Stimulated activated CD4-positive, alpha-beta T cell treated with anti-CD3 and anti-CD28 coated beads, Interleukin-12 subunit alpha, Interleukin-12 subunit beta, amount 100 ng/mL, for 24 hours (primary cell): ENCODE measurements around the gene SYT5.

Experiments used
- DNase-seq, 2 experiments: peaks; one replicate each; pipeline ENCODE4 v3.0.0-alpha.2; 2020; ENCODE audit warnings: low read depth in 2 of 2

Gene SYT5

DNA sequence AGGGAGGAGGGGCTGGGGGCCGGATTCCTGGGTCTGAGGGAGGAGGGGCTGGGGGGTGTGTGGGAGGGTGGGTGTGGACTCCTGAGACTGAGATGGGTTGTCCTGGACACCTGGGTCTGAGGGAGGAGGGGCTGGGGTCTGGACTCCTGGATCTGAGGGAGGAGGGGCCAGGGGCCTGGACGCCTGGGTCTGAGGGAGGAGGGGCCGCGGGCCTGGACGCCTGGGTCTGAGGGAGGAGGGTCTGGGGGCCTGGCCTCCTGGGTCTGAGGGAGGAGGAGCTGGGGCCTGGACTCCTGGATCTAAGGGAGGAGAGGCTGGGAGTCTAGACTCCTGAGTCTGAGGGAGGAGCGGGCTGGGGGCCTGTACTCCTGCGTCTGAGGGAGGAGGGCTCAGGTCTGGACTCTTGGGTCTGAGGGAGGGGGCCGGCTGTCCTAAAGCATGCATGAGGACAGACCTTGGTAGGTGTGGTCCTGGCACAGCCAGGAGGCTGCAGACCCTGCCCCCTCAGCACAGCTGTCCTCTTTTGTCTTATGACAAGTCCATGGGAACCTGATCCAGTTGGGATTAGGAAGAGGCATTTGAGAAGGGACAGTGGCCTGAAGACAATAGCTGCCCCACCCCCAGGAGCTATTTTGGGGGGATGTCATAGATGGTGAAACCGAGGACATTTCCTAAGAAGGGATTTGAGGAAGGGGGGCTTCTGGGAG, 32.4 kb downstream of the SYT5 start:
- DNase-seq, result no peak

DNA sequence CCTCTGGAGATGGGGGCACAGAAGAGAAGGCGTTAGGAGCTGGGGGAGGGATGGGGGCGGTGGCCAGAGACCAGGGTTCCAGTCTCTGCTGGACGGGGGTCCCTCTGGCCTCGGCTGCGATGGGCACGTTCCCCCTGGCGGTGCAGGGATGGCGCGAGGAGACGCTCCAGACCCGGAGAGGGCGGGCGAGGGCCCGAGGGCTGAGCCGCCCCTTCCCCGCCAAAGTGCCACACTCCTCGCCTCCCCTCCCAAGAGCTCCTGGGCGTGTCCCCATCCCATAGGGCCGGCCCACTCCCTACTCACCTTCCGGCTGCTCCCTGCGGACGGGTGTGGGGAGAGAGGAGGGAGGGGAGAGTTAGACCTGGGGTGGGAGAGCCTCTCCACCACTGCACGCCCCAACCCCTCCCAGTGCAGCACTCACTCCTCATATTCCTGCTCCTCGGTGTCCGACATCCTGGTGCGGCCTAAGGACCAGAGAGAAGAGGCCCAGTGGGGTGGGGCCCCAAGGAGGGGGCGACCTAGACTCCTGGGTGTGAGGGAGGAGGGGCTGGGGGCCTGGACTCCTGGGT, 33.3 kb downstream of the SYT5 start:
- DNase-seq, result no peak

DNA sequence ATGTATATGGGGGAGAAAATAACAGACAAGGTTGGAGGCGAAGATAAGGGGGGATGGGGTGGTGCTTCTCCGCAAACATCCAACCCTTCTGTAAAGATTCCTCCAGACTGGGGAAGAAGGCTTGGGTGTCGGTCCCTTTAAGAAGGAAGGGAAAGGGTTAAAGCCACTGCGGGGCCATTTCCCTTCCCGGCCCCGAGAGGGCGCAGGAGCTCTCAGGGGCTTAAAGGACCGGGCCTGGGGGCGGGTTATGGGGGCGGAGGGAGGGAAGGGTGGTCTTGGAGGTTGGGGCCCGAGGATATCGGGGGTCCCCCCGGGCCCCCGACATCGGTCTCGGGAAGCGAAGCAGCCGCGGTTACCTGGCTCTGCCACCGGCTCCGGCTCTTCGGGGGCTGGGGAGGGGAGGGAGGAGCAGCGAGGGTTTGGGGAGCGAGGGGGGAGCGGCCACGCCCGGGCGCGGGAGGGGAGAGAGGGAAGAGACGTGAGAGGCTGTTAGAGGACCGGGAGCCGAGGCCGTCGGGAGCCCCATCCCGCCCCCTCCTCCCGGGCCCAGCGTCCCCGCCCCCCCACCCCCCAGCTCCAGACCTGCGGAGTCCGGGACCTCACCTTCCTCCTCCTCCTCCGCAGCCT, 33.9 kb downstream of the SYT5 start:
- DNase-seq, result no peak

DNA sequence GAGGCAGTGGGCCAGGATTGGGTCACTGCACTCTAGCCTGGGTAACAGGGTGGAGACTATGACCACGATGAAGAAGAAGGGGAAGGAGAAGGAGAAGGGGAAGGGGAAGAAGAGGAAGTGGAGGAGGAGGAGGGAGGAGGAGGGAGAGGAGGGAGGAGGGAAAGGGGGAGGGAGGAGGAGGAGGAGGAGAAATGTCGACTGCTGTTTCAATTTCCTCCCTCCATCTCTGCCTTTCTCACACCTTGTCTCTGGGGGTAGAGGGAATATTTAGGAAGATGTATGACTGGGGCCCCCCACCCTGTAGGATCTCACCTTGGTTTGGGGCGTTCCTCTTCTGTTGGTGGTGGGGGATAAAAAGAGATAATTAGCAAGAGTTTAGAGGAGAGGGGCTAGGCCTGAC, 34.9 kb downstream of the SYT5 start:
- DNase-seq, result no peak

DNA sequence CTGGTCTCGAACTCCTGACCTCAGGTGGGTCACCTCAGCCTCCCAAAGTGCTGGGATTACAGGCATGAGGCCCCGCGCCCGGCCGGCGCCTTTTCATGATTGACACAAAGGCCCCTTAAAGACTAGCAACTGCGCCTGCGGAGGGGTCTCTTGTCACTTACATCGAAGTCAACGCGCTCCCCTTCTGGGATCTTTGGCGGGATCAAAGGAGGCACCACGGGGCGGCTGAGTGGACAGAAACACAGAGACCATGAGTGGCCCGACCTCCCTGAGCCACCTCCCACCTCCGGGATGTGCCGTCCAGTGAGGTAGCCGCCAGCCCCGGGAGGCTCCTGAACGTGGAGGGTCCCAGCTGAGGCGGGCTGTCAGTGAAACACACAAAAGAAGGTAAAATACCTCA, 38.4 kb downstream of the SYT5 start:
- no peak for DNase-seq

DNA sequence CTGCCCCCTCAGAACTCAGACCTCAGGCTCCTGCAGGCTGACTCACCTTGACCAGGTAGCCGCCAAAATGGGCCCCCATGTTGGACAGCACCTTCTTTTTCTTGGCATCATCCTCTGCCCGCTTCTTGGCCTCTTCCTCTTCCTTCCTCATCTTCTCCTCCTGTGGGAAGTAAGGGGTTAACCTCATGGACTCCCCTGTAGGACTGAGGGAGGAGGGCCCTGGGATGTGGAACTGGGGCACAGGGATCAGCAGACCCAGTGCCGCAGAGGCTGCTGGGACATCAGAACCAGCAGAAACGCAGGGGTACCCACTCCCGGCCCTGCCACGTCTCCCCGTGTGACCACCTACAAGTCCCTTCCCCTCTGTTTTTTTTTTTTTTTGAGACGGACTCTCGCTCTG, 42.2 kb downstream of the SYT5 start:
- no peak for DNase-seq

DNA sequence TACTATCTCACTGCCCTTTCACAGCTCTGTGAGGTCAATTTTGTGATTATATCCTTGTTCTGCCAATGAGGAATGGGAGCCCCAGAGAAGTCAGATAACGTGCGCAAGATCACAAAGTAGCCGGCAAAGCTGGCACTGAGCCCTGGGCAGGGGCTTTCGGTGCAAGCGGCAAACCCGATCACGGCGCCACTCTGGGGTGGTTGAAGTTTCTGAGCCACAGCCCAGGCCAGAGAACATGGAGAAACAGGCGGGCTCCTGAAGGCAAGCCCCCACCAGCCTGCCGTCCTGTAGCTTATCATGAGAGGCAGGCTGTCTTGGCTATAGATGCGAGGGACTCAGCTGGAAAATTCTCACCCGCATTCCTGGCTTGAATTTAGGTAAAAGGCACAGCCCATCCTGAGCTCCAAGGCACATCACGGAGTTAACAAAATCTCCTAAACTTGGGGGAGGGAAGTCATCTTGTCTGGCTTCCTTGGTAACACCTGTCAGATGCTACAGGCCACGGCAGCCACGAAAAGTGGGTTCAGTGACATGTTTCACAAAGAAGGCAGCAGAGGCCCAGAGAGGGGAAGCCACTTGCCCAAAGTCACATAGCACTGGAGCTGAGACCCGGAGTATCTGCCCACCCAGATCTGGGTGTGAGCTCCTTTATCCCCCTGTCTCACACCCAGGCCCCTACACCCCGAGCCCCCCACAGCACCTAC, 43.5 kb downstream of the SYT5 start:
- DNase-seq, result no peak

DNA sequence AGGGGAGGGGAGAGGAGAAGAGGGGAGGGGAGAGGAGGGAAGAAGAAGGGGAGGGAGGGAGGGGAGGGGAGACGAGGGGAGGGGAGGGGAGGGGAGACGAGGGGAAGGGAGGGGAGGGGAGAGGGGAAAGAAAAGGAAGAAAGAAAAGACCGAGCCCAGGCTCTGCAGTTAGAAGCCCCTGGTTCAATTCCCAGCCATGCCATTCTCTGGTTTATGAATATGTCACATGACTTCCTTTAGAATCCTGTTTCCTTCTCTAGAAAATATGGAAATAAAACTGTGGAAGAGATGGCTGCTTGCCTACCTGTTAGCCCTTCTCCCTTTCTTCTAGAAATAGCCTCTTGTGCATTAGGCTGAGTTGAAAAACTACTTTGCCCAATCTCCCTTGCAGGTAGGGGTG, 45.4 kb downstream of the SYT5 start:
- no peak for DNase-seq

DNA sequence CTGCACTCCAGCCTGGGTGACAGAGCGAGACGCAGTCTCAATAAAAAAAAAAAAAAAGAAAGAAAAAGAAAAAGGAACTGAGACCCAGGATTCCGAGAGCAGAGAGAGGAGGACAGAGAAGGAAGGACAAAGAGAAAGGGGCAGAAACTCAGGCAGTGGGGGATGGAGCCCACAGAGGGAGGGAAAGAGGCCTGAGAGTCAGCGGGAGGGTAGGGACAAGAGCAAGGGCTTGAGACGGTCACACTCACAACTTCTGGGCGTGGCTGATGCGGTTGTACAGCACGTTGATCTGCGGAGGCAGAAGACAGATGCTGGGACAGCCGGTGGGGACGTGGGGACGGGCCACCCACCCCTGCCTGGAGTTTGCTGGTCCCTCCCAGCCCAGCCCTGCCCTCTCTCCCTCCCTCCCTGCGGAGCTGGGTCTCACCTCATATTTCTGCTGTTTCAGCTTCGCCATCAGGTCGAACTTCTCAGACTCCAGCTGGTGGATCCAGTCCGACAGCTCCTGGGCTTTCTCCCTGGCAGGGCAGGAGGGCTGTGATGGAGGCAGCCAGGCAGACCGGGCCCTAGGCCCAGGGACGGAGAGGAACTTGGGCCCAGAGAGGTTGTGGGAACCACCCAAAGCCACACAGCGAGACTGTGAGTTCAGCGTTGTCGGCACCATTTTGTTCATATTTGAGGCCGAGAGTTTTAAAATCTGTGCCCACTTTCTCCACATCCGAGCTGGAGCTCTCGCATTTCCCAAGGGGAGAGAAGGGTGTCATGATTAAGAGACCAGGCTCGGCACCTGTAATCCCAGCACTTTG, 46.2 kb downstream of the SYT5 start:
- no peak for DNase-seq

DNA sequence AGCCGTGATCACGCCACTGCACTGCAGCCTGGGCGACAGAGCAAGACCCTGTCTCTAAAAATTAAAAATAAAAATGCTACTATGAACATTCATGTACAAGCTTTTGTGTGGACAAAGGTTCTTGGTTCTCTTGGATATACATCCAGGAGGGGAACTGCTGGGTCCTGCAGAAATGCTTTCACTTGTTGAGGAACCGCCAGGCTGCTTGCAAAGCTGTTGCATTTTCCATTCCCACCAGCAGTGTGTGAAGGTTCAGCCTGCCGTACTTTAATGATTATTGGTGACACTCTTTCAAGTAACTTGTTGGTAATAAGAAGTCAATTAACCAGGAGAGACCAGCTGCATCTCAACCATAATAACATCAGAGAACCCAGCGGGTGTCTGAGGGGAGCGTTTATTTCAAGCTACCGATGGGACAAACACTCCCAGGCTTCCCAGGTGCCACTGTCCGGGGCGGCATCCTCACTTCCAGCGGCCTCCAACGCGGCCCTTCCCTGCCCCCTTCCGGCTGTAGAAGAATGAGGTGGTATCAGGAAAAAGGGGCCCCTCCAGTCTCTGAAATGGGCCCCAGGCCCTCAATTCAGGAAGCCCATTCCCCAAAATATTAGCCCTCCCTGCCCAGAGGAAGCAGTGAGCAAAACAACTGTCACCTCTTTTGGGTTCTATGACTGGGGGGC, 47.5 kb downstream of the SYT5 start:
- no peak for DNase-seq

DNA sequence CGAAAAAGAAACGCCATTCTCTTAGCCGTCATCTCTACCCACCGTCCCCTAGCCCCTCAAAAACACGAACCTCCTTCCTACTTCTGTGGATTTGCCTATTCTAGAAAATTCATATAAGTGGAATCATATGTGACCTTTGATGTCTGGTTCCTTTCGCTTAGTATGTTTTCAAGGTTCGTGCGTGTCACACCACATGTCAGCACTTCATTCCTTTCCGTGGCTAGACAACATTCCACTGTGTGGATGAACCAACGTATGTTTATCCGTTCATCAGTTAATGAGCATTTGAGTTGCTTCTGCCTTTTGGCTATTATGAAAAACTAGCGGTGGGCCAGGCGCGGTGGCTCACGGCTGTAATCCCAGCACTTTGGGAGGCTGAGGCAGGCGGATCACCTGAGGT, 48.7 kb downstream of the SYT5 start:
- DNase-seq, result no peak
